B cell (primary cell): ENCODE data around the gene MYMK. TPM values are rescaled to one million over a fixed set of nuclear protein-coding genes. Genes with fewer than 3 reads are reported as not detected.

Experiments
- ATAC-seq: fragments of 200-7000 bp; cut with Tn5 transposase; one replicate; pipeline ENCODE4 v1.10.0; 2021; ENCODE audit warnings: low read depth, mild to moderate bottlenecking, moderate number of reproducible peaks, moderate library complexity
- CTCF ChIA-PET: fragments of 350-600 bp; sonication (Branson Sonifier 250); formaldehyde crosslinking; loops from one replicate; lab custom pipeline; 2021; ENCODE audit warnings: antibody characterized with exemption, inconsistent platforms; lab: Charles Lee
- POLR2A ChIA-PET: fragments of 350-600 bp; sonication (Branson Sonifier 250); formaldehyde crosslinking; loops from one replicate; lab custom pipeline; 2021; ENCODE audit warnings: antibody characterized with exemption; lab: Charles Lee
- DNase-seq: peaks from one replicate; pipeline ENCODE4 v3.0.0; 2013
- H2AFZ ChIP-seq: 2 replicates; pipeline ENCODE4 v1.6.1; 2012; ENCODE audit warnings: mild to moderate bottlenecking, low read depth, low read length; ENCODE audit not compliant: insufficient read depth, poor library complexity, severe bottlenecking
- H3K27ac ChIP-seq, 2 donors: 1 replicate in 1 of 2; 2 replicates in 1 of 2; pipeline ENCODE4 v1.5.1; 2012 to 2013; ENCODE audit warnings: low read length in 2 of 2, mild to moderate bottlenecking in 2 of 2, moderate library complexity in 1 of 2
- H3K27me3 ChIP-seq, 4 experiments: fragments of 200-600 bp in 1 of 4; sonication (generic) in 1 of 4; replicated peaks in 1 of 4; 1 replicate in 2 of 4; 2 replicates in 2 of 4; pipeline versions ENCODE4 v1.6.1 to v1.7.0; 2013 to 2016; ENCODE audit warnings: low read length in 3 of 4, mild to moderate bottlenecking in 2 of 4, mixed read lengths in 1 of 4, moderate library complexity in 1 of 4; ENCODE audit not compliant: insufficient read depth in 4 of 4, control insufficient read depth in 3 of 4; ENCODE audit errors: control extremely low read depth in 1 of 4
- H3K36me3 ChIP-seq, 2 experiments: replicated peaks in 1 of 2; 1 replicate in 1 of 2; 2 replicates in 1 of 2; pipeline versions ENCODE4 v1.6.1 to v1.7.1; 2013; ENCODE audit warnings: low read length in 1 of 2; ENCODE audit not compliant: insufficient read depth in 2 of 2, control insufficient read depth in 1 of 2; ENCODE audit errors: control extremely low read depth in 1 of 2, extremely low read depth in 1 of 2
- H3K4me1 ChIP-seq, 2 donors: fragments of 200-600 bp in 1 of 2; sonication (generic) in 1 of 2; 1 replicate in 1 of 2; 2 replicates in 1 of 2; pipeline versions ENCODE4 v1.5.1 to v1.6.1; 2013 to 2017; ENCODE audit warnings: low read length in 2 of 2; ENCODE audit not compliant: control insufficient read depth in 2 of 2, insufficient read depth in 2 of 2
- H3K4me2 ChIP-seq: replicated peaks from 2 replicates; pipeline ENCODE3; 2012; ENCODE audit warnings: mild to moderate bottlenecking, low read depth, low read length; ENCODE audit not compliant: poor library complexity, severe bottlenecking
- H3K4me3 ChIP-seq, 5 experiments: fragments of 200-600 bp in 1 of 5; sonication (generic) in 1 of 5; 1 replicate in 3 of 5; 2 replicates in 2 of 5; pipeline versions ENCODE4 v1.5.1 to v1.7.0; 2011 to 2016; ENCODE audit warnings: low read length in 4 of 5, mild to moderate bottlenecking in 4 of 5, low read depth in 2 of 5, control low read depth in 1 of 5, moderate library complexity in 1 of 5; ENCODE audit not compliant: insufficient read depth in 1 of 5; ENCODE audit errors: control extremely low read depth in 1 of 5, extremely low read depth in 1 of 5
- H3K79me2 ChIP-seq: fragments of 200-600 bp; sonication (generic); one replicate; pipeline ENCODE4 v1.6.0; 2016; ENCODE audit warnings: low read length; ENCODE audit not compliant: control insufficient read depth, insufficient read depth
- H3K9ac ChIP-seq: fragments of 200-600 bp; sonication (generic); 2 replicates; pipeline ENCODE4 v1.6.1; 2017; ENCODE audit warnings: mild to moderate bottlenecking, low read length, moderate library complexity
- H3K9me3 ChIP-seq, 3 donors: one replicate each; pipeline versions ENCODE4 v1.6.1 to v1.7.1; 2013; ENCODE audit warnings: low read length in 2 of 3; ENCODE audit not compliant: control insufficient read depth in 2 of 3, insufficient read depth in 1 of 3; ENCODE audit errors: control extremely low read depth in 1 of 3
- H4K20me1 ChIP-seq: 2 replicates; pipeline ENCODE4 v1.6.0; 2012; ENCODE audit warnings: mild to moderate bottlenecking, low read length; ENCODE audit not compliant: insufficient read depth, control insufficient read depth, poor library complexity, severe bottlenecking
- H3K27ac Mint-ChIP-seq: one replicate; pipeline ENCODE4 v1.8.0; 2021; ENCODE audit warnings: mixed read lengths
- H3K27me3 Mint-ChIP-seq: one replicate; pipeline ENCODE4 v1.8.0; 2021; ENCODE audit warnings: mixed read lengths
- H3K4me1 Mint-ChIP-seq: one replicate; pipeline ENCODE4 v1.8.0; 2021; ENCODE audit warnings: mixed read lengths
- H3K4me3 Mint-ChIP-seq: one replicate; pipeline ENCODE4 v1.8.0; 2021; ENCODE audit warnings: mixed read lengths
- H3K9me3 Mint-ChIP-seq: one replicate; pipeline ENCODE4 v1.8.0; 2022; ENCODE audit warnings: mixed read lengths; ENCODE audit not compliant: insufficient read depth
- EZH2 ChIP-seq: IDR thresholded peaks from 2 replicates; pipeline ENCODE4 v1.6.1; 2012; ENCODE audit warnings: borderline replicate concordance, low read depth, mild to moderate bottlenecking, moderate library complexity, low read length; ENCODE audit not compliant: insufficient read depth, poor library complexity, severe bottlenecking
- WGBS: methylation state at CpG from one replicate; pipeline ENCODE4 v1.1.5; 2013; ENCODE audit warnings: missing lambda C conversion rate; ENCODE audit not compliant: insufficient coverage; 5-methylcytosine and 5-hydroxymethylcytosine counted together
- intact Hi-C: fragments of 100-400 bp; cut with micrococcal nuclease; formaldehyde crosslinking; loops from one replicate; pipeline ENCODE4 v1.10.0; 2022
- polyA plus RNA-seq: library from polyadenylated mRNA; depleted of rRNA; stranded (reverse); fragments of >200 nt; gene quantifications from 2 replicates; pipeline ENCODE4 v1.2.3, GENCODE V29; 2012
- total RNA-seq, 2 donors: library from RNA; stranded (reverse); fragments of 120-200 nt in 1 of 2; gene quantifications; 1 replicate in 1 of 2; 2 replicates in 1 of 2; pipeline versions ENCODE4 v1.2.3 to v1.2.4, GENCODE V29; 2013 to 2022
- TF ChIP-seq, protein P1 (sequence below): fragments of 200-600 bp; IDR thresholded peaks from one replicate; pipeline ENCODE4 v1.8.0; 2022; ENCODE audit warnings: antibody characterized with exemption, mild to moderate bottlenecking

MYMK gene
- total and polyA plus RNA-seq, 2 donors (not counting 1 experiment from before 2014, with no cell fraction given) = not detected

DNA sequence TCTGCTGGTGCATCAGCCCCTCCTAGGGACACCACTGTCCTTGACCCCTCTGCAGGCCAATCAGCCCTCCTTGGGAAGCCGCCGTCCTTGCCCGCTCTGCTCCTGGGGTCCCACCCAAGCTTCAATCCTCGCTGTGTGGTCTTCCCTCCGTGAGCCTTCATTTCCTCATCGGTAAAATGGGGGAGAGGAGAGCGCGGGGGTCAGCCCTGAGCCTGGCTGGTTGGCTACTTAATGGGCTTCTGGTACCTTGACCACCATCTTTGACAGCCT is 33.2 kb downstream of the MYMK start:
- H3K36me3 ChIP-seq = no peaks in the 10 kb centered on the region
- Mint-ChIP-seq H3K4me1 (no peaks in the 10 kb centered on the region), H3K4me3 (no peak overlapping the region), H3K27ac (no peak overlapping the region), H3K27me3 (peaks cover 12% of the 10 kb centered on the region), H3K9me3 (no peaks in the 10 kb centered on the region)
- H3K79me2 ChIP-seq = no peaks in the 10 kb centered on the region
- ChIA-PET CTCF (interaction anchor here (11.0 kb wide), 1 partner anchor 307 kb away, joined by 144 read pairs; no protein-coding TSS in a partner anchor), POLR2A (no interaction called here)
- no peak for TF ChIP-seq EZH2
- TF ChIP-seq, protein P1, sequence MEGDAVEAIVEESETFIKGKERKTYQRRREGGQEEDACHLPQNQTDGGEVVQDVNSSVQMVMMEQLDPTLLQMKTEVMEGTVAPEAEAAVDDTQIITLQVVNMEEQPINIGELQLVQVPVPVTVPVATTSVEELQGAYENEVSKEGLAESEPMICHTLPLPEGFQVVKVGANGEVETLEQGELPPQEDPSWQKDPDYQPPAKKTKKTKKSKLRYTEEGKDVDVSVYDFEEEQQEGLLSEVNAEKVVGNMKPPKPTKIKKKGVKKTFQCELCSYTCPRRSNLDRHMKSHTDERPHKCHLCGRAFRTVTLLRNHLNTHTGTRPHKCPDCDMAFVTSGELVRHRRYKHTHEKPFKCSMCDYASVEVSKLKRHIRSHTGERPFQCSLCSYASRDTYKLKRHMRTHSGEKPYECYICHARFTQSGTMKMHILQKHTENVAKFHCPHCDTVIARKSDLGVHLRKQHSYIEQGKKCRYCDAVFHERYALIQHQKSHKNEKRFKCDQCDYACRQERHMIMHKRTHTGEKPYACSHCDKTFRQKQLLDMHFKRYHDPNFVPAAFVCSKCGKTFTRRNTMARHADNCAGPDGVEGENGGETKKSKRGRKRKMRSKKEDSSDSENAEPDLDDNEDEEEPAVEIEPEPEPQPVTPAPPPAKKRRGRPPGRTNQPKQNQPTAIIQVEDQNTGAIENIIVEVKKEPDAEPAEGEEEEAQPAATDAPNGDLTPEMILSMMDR = no peak
- H3K9me3 ChIP-seq = peaks cover 0 to 4% (median 0%) of the 10 kb centered on the region in 3 donors
- no peaks in the 10 kb centered on the region for H4K20me1 ChIP-seq
- ATAC-seq = no peak
- no peaks in the 10 kb centered on the region for H3K4me1 ChIP-seq
- intact Hi-C loops = no loop called here
- H3K27ac ChIP-seq = no peak overlapping the region
- H3K27me3 ChIP-seq = peaks cover 0 to 10% (median 0%) of the 10 kb centered on the region in 4 experiments
- WGBS = 84% methylated on average over 5 of the region's 8 CpGs
- H2AFZ ChIP-seq = no peak overlapping the region
- no peak overlapping the region for H3K4me3 ChIP-seq
- H3K4me2 ChIP-seq = no peak overlapping the region
- no peak overlapping the region for H3K9ac ChIP-seq
- no peak for DNase-seq

DNA sequence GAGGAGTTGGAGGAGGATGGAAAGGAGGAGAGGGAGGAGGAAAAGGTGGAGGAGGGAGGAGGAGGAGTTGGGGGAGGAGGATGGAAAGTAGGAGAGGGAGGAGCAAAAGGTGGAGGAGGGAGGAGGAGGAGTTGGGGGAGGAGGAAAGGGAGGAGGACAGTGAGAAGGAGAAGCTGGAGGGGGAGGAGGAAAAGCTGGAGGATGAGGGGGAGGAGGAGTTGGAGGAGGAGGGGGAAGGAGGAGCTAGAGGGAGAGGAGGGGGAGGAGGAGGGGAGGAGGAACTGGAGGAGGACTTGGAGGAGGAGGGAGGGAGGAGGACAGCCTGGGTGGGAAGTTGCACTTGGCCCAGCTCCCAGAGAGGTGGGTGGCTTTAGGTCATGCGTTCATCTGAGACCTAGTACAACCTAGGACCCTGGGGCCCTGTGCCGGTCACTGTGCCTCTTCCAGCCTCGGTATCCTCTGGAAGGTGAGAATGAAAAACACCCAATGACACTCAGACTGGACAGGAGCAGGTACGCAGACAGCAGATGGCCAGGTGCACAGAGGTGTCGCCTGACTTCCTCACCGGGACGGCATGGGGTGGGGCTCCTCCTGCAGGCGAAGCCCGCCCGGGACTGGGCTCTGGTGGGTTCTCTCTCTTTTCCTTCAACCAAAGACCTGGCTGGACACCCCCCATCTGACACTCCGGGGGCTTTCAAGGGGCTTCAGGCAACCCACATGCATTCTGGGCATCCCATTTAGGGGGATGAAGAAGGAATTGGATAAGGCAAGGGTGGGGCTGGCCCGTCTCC is 33.7 kb downstream of the MYMK start:
- H3K4me1 ChIP-seq = peaks cover 2 to 3% of the 10 kb centered on the region in 2 donors
- DNase-seq (no peak), ATAC-seq (no peak)
- ChIA-PET POLR2A (no interaction called here), CTCF (interaction anchor here (1.0 to 11.0 kb wide), 2 partner anchors 87 to 307 kb away, joined by 4 to 144 read pairs; no protein-coding TSS in a partner anchor)
- no peak overlapping the region for H3K9ac ChIP-seq
- no peak overlapping the region for H3K4me3 Mint-ChIP-seq
- H3K27me3 Mint-ChIP-seq = peaks cover 15% of the 10 kb centered on the region
- H2AFZ ChIP-seq = no peak overlapping the region
- no peak overlapping the region for H3K4me2 ChIP-seq
- H3K36me3 ChIP-seq = no peaks in the 10 kb centered on the region
- WGBS = 81% methylated on average over 6 of the region's 12 CpGs
- no peak overlapping the region for H3K27ac ChIP-seq
- no peaks in the 10 kb centered on the region for H3K9me3 Mint-ChIP-seq
- intact Hi-C loops = no loop called here
- H3K4me1 Mint-ChIP-seq = peaks cover 2% of the 10 kb centered on the region
- no peaks in the 10 kb centered on the region for H3K9me3 ChIP-seq
- H3K27me3 ChIP-seq = peaks cover 0 to 6% (median 0%) of the 10 kb centered on the region in 4 experiments
- H3K27ac Mint-ChIP-seq = no peak overlapping the region
- no peaks in the 10 kb centered on the region for H4K20me1 ChIP-seq
- H3K4me3 ChIP-seq = no peak overlapping the region
- no peaks in the 10 kb centered on the region for H3K79me2 ChIP-seq
- no peak for TF ChIP-seq EZH2
- TF ChIP-seq, protein P1 = no peak
